ENCODE data around the gene PDE6B.
"Not testable (repeated sequence)": the region's sequence is repeated elsewhere in the genome, so short reads cannot be mapped to it uniquely, and the experiment has no call there.

PDE6B gene

GRCh38 chr4:624705-625590, at the start of gene PDE6B:
TSS of gene PDE6B (plus strand) at chr4:625573. CDS start at chr4:625627, 54 bp downstream.
- no peak for DNase-seq (ENCODE audit: low spot score)

- no peak for DNase-seq (ENCODE audit: low spot score)
Observed at GRCh38 chr4:576245-576821, 49.0 kb upstream of the PDE6B start, which contains the start of gene TMEM271. TSS of gene TMEM271 (minus strand) at chr4:576295. CDS start at chr4:576062, 233 bp downstream.

GRCh38 chr4:576991-577498, 48.3 kb upstream of the PDE6B start:
- DNase-seq (ENCODE audit: low spot score): no peak

GRCh38 chr4:577499-578450, 47.6 kb upstream of the PDE6B start:
- DNase-seq (ENCODE audit: low spot score): no peak

GRCh38 chr4:578451-579443, 46.6 kb upstream of the PDE6B start:
- DNase-seq (ENCODE audit: low spot score): no peak

GRCh38 chr4:579543-580175, 45.7 kb upstream of the PDE6B start:
- DNase-seq (ENCODE audit: low spot score): no peak

GRCh38 chr4:581181-581580, 44.2 kb upstream of the PDE6B start:
- no peak for DNase-seq (ENCODE audit: low spot score)

GRCh38 chr4:581753-582361, 43.5 kb upstream of the PDE6B start:
- no peak for DNase-seq (ENCODE audit: low spot score)

- no peak for DNase-seq (ENCODE audit: low spot score)
Observed at GRCh38 chr4:583820-584219, 41.6 kb upstream of the PDE6B start.

GRCh38 chr4:587671-588350, 37.6 kb upstream of the PDE6B start:
- no peak for DNase-seq (ENCODE audit: low spot score)

- no peak for DNase-seq (ENCODE audit: low spot score)
Observed at GRCh38 chr4:588351-588849, 37.0 kb upstream of the PDE6B start.

GRCh38 chr4:589219-589963, 36.0 kb upstream of the PDE6B start:
- no peak for DNase-seq (ENCODE audit: low spot score)

- no peak for DNase-seq (ENCODE audit: low spot score)
Observed at GRCh38 chr4:590313-590841, 35.0 kb upstream of the PDE6B start.

- DNase-seq (ENCODE audit: low spot score): not testable (repeated sequence)
Observed at GRCh38 chr4:592178-592577, 33.2 kb upstream of the PDE6B start.

GRCh38 chr4:592825-593520, 32.4 kb upstream of the PDE6B start:
- DNase-seq (ENCODE audit: low spot score): no peak

GRCh38 chr4:598925-599324, 26.4 kb upstream of the PDE6B start:
- no peak for DNase-seq (ENCODE audit: low spot score)

- no peak for DNase-seq (ENCODE audit: low spot score)
Observed at GRCh38 chr4:600166-600565, 25.2 kb upstream of the PDE6B start.
